ENCODE data around the gene LRP2. TPM values are rescaled to one million over a fixed set of nuclear protein-coding genes. Genes with fewer than 3 reads are reported as not detected.
"Not testable (repeated sequence)": the region's sequence is repeated elsewhere in the genome, so short reads cannot be mapped to it uniquely, and the experiment has no call there.

The LRP2 gene
- total RNA-seq, 2 donors from 2014 or later = 0.05 TPM; not detected in 1

DNA sequence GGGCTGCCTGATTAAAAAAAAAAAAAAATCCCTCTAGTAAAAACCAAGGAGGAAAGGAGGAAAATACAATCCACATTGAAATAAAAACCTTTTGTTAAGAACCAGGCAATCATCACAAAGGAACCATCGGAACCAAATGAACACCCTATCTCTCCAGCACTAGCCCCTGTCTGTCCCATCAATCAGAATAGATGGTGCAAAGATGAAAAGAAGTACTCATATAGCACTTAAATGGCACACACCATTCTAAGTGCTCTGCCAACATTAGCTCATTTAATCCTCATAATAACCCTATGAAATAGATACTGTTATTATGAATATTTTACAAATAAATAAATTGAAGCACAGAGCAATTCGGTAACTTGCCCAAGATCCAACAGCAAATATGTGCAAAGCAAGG, 38.5 kb downstream of the LRP2 start:
- H3K4me1 ChIP-seq = no peaks in the 10 kb centered on the region
- H3K9me3 ChIP-seq = no peaks in the 10 kb centered on the region
- H3K27ac ChIP-seq = no peak overlapping the region
- no peak overlapping the region for H3K9ac ChIP-seq (ENCODE audit: low read depth in 2 of 2, low read length in 2 of 2)
- no peak for DNase-seq
- TF ChIP-seq, protein P1, sequence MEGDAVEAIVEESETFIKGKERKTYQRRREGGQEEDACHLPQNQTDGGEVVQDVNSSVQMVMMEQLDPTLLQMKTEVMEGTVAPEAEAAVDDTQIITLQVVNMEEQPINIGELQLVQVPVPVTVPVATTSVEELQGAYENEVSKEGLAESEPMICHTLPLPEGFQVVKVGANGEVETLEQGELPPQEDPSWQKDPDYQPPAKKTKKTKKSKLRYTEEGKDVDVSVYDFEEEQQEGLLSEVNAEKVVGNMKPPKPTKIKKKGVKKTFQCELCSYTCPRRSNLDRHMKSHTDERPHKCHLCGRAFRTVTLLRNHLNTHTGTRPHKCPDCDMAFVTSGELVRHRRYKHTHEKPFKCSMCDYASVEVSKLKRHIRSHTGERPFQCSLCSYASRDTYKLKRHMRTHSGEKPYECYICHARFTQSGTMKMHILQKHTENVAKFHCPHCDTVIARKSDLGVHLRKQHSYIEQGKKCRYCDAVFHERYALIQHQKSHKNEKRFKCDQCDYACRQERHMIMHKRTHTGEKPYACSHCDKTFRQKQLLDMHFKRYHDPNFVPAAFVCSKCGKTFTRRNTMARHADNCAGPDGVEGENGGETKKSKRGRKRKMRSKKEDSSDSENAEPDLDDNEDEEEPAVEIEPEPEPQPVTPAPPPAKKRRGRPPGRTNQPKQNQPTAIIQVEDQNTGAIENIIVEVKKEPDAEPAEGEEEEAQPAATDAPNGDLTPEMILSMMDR (IDR thresholded peaks at IDR 0.05) = no peak
- no peaks in the 10 kb centered on the region for H3K36me3 ChIP-seq
- no peaks in the 10 kb centered on the region for H3K27me3 ChIP-seq
- no peak overlapping the region for H3K4me3 ChIP-seq
- intact Hi-C loops (cut with DNase I) = no loop called here

DNA sequence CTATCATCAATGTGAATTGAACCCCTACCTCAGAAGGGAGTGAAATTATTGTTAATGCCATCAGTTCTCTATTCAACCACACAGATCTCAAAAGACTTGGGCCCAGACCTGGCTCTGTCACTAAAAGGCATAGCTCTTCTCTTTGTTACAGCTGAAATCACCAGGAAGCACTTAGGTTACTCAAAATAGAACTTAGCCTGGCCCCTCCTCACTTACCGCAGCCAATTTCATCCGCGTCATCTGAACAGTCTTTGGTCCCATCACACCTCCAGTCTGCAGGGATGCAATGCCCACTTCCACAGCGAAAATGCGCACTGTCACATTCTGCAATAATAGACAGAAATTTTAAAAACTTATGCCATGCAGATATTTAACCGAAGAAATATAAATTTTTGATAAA, 41.8 kb downstream of the LRP2 start:
- H3K36me3 ChIP-seq = no peaks in the 10 kb centered on the region
- no peak overlapping the region for H3K4me3 ChIP-seq
- no peaks in the 10 kb centered on the region for H3K9me3 ChIP-seq
- H3K9ac ChIP-seq (ENCODE audit: low read depth in 2 of 2, low read length in 2 of 2) = no peak overlapping the region
- H3K4me1 ChIP-seq = no peaks in the 10 kb centered on the region
- TF ChIP-seq, protein P1 (IDR thresholded peaks at IDR 0.05) = no peak
- no peaks in the 10 kb centered on the region for H3K27me3 ChIP-seq
- H3K27ac ChIP-seq = no peak overlapping the region
- intact Hi-C loops (cut with DNase I) = no loop called here
- no peak for DNase-seq

DNA sequence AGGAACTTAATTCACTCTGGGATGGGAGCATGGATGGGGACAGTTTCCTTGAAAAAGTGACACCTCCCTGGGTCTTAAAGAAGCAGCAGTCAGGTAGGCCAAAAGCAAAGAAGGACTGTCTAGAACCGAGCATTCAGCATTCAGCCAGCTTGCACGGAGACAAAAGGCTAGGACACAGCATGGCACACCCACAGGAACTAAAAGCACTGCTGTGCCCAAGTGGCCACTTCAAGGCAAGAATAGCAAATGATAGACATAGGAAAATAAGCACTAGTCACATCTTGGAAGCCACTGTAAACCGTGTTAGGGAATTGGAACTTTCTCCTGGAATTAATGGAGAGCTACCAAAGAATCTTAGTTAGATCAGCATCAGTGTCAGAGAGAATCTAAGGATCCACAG, 47.0 kb downstream of the LRP2 start:
- no peak overlapping the region for H3K9ac ChIP-seq (ENCODE audit: low read depth in 2 of 2, low read length in 2 of 2)
- no peak for DNase-seq
- H3K36me3 ChIP-seq = no peaks in the 10 kb centered on the region
- H3K27me3 ChIP-seq = no peaks in the 10 kb centered on the region
- H3K4me1 ChIP-seq = no peaks in the 10 kb centered on the region
- intact Hi-C loops (cut with DNase I) = no loop called here
- no peaks in the 10 kb centered on the region for H3K9me3 ChIP-seq
- H3K27ac ChIP-seq = no peak overlapping the region
- TF ChIP-seq, protein P1 (IDR thresholded peaks at IDR 0.05) = no peak
- no peak overlapping the region for H3K4me3 ChIP-seq

DNA sequence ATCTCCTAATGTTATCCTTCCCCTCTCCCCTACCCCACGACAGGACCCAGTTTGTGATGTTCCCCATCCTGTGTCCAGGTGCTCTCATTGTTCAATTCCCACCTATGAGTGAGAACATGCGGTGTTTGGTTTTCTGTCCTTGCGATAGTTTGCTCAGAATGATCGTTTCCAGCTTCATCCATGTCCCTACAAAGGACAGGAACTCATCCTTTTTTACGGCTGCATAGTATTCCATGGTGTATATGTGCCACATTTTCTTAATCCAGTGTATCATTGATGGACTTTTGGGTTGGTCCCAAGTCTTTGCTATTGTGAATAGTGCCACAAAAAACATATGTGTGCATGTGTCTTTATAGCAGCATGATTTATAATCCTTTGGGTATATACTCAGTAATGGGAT, 54.0 kb downstream of the LRP2 start:
- H3K4me3 ChIP-seq; H3K27ac ChIP-seq; H3K9ac ChIP-seq (ENCODE audit: low read depth in 2 of 2, low read length in 2 of 2); H3K9me3 ChIP-seq; H3K27me3 ChIP-seq; H3K36me3 ChIP-seq; H3K4me1 ChIP-seq; DNase-seq; intact Hi-C loops (cut with DNase I): not testable (repeated sequence)

- not testable (repeated sequence) for H3K27ac ChIP-seq
These were observed 57.6 kb downstream of the LRP2 start for GRCh38 chr2:169304689-169305088.

DNA sequence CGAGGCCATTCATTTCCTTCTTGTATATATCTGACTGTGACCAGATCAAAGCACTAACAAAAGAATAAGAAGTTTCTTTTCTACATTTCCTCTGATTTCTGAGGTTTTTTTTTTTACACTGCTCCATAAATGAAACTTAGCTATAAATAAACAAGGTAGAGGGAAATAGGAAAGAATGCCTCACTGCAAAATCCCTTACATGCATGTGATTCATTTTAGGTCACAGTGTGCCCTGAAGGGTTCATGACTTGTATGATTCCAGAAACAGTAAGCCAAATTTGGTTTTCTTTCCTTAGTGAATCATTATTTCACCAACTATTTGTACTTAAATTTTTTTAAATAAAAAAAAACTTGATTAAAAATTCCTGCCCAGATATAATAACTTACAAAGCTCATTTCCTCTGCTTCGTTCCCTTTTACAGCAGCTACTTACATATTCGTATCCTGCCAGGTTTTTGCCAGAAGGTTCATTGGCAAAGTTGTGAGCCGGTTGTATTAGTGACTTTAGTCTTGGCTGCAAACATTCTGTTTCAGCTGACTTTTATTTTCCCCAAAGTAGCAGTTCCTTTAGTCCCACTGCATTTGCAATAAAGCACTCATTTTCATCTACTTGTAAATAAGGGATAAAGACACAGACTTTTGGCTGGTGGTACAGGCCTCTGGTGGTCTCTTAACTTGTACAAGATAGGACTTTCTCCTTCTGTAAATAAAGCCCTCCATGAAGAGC, 58.6 kb downstream of the LRP2 start:
- Histone ChIP-seq H3K36me3 (no peaks in the 10 kb centered on the region), H3K9me3 (no peaks in the 10 kb centered on the region), H3K9ac (ENCODE audit: low read depth in 2 of 2, low read length in 2 of 2) (no peak overlapping the region), H3K27me3 (no peaks in the 10 kb centered on the region), H3K4me3 (no peak overlapping the region), H3K27ac (no peak overlapping the region), H3K4me1 (no peaks in the 10 kb centered on the region)
- TF ChIP-seq, protein P1 (IDR thresholded peaks at IDR 0.05) = no peak
- intact Hi-C loops (cut with DNase I) = no loop called here
- DNase-seq = no peak

More at GRCh38 chr2:169304689-169305088, 57.6 kb downstream of the LRP2 start:
- H3K9me3 ChIP-seq; H3K36me3 ChIP-seq; H3K4me3 ChIP-seq; H3K9ac ChIP-seq (ENCODE audit: low read depth in 2 of 2, low read length in 2 of 2); DNase-seq; intact Hi-C loops (cut with DNase I); H3K4me1 ChIP-seq; H3K27me3 ChIP-seq: not testable (repeated sequence)
